K562 (cell line): Measurements from ENCODE around the gene CXCL1. TPM values are rescaled to one million over a fixed set of nuclear protein-coding genes. Genes with fewer than 3 reads are reported as not detected.

Experiments
- BRF1 ChIP-seq: IDR thresholded peaks from 3 replicates; pipeline ENCODE4 v1.6.1; 2011; ENCODE audit warnings: borderline replicate concordance, mild to moderate bottlenecking; ENCODE audit not compliant: insufficient read length; ENCODE audit errors: extremely low read depth
- FIP1L1 ChIP-seq: fragments of 200-400 bp; formaldehyde crosslinking; IDR thresholded peaks from 2 replicates; pipeline ENCODE4 v1.6.1; 2018; ENCODE audit warnings: mild to moderate bottlenecking, low read depth, low read length; ENCODE audit not compliant: poor library complexity, severe bottlenecking
- HEY1 ChIP-seq: fragments of 250-450 bp; sonication (Bioruptor Pico); IDR thresholded peaks from 2 replicates; pipeline ENCODE4 v1.5.0; 2020; ENCODE audit warnings: mild to moderate bottlenecking, moderate library complexity, borderline replicate concordance
- NRF1 ChIP-seq, 2 experiments: fragments of 450-650 bp; IDR thresholded peaks in 1 of 2; conservative IDR thresholded peaks in 1 of 2; 2 replicates each; pipeline ENCODE4 v1.6.1; 2014; ENCODE audit warnings: mild to moderate bottlenecking in 2 of 2
- STAG1 ChIP-seq: sonication (generic); formaldehyde crosslinking; IDR thresholded peaks from 2 replicates; pipeline ENCODE4 v1.5.0; 2020; ENCODE audit warnings: missing genetic modification reagents, borderline replicate concordance
- ZC3H4 ChIP-seq: sonication (generic); formaldehyde crosslinking; IDR thresholded peaks from 2 replicates; pipeline ENCODE4 v1.9.0; 2021; ENCODE audit warnings: missing genetic modification reagents, borderline replicate concordance
- ZNF146 ChIP-seq: IDR thresholded peaks from one replicate; pipeline ENCODE4 v1.6.1; 2018; ENCODE audit warnings: missing compliant biosample characterization; ENCODE audit not compliant: unreplicated experiment
- polyA plus RNA-seq, 8 experiments: library from polyadenylated mRNA; depleted of rRNA in 4 of 8; stranded (reverse) in 5 of 8; unstranded in 3 of 8; fragments of >200 nt; fragmentation: Nextera tagmentation in 2 of 8; fragmentation: Illumina TruSeq in 1 of 8; extraction: Ambion mirVana in 2 of 8; extraction: Trizol in 1 of 8; gene quantifications; 2 replicates each; pipeline versions ENCODE4 v1.2.1 to v1.2.3, GENCODE V29; 2011 to 2014; ENCODE audit warnings: inconsistent platforms in 1 of 8, missing spikeins in 1 of 8
- total RNA-seq, 7 experiments: library from RNA; depleted of rRNA in 6 of 7; stranded (reverse); fragments of >200 nt in 6 of 7; fragmentation: Illumina TruSeq in 2 of 7; extraction: Trizol in 2 of 7; gene quantifications; 2 replicates each; pipeline versions ENCODE4 v1.2.1 to v1.2.3, GENCODE V29; 2011 to 2021; ENCODE audit warnings: low replicate concordance in 1 of 7
- TF ChIP-seq, protein P1 (sequence below), 2 experiments: fragments of 450-650 bp in 1 of 2; sonication (generic) in 1 of 2; formaldehyde crosslinking in 1 of 2; IDR thresholded peaks; 2 replicates each; pipeline versions ENCODE4 v1.7.1 to v1.9.0; 2016 to 2022; ENCODE audit warnings: inconsistent platforms in 1 of 2, mild to moderate bottlenecking in 1 of 2, missing genetic modification reagents in 1 of 2
- TF ChIP-seq, protein P2 (sequence below): IDR thresholded peaks from 2 replicates; pipeline ENCODE4 v1.6.1; 2011; ENCODE audit not compliant: insufficient read length; ENCODE audit errors: extremely low read depth
- TF ChIP-seq, protein P3 (sequence below): fragments of 250-450 bp; sonication (Bioruptor Pico); IDR thresholded peaks from 2 replicates; pipeline ENCODE4 v1.4.0; 2020; ENCODE audit warnings: mild to moderate bottlenecking, moderate library complexity
- TF ChIP-seq, protein P4 (sequence below): fragments of 200-800 bp; sonication (Bioruptor generic); IDR thresholded peaks from 2 replicates; pipeline ENCODE4 v1.6.1; 2017; ENCODE audit warnings: missing genetic modification characterization, missing compliant biosample characterization

The CXCL1 gene
- total and polyA plus RNA-seq, 9 of the 15 experiments (the other 6 are each of a cell fraction or from before 2014, with no cell fraction given): 0.07 to 2.2 (median 0.32) TPM; not detected in 3

DNA sequence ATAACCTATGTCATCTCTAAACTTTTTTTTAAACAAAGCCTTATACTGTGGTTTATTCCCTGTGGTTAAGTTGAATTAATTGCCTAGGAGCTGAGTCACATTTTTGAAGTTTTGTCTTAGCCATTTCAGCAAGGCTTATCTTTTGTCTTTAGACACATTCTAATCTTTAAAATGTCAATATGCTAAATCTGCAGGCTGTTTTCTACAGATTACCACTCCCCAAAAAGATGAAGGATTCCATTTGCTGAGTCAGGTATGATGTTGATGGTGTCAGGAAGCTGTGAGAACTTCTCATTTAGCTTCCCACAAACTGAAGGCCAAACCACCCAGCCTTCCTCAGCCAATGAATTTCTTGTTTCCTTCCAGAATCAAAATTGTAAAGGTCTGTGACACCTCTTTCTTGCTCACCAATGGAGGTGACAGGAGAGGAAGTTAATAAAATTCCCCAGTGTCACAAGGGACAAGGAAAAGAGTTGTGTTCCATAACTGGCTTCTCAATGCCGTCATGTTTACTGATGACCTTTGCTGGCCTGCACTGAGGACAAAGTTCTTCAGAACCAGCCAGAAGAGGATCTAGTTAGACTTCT lies 36.4 kb upstream of the CXCL1 start (continued):
- TF ChIP-seq, protein P1, sequence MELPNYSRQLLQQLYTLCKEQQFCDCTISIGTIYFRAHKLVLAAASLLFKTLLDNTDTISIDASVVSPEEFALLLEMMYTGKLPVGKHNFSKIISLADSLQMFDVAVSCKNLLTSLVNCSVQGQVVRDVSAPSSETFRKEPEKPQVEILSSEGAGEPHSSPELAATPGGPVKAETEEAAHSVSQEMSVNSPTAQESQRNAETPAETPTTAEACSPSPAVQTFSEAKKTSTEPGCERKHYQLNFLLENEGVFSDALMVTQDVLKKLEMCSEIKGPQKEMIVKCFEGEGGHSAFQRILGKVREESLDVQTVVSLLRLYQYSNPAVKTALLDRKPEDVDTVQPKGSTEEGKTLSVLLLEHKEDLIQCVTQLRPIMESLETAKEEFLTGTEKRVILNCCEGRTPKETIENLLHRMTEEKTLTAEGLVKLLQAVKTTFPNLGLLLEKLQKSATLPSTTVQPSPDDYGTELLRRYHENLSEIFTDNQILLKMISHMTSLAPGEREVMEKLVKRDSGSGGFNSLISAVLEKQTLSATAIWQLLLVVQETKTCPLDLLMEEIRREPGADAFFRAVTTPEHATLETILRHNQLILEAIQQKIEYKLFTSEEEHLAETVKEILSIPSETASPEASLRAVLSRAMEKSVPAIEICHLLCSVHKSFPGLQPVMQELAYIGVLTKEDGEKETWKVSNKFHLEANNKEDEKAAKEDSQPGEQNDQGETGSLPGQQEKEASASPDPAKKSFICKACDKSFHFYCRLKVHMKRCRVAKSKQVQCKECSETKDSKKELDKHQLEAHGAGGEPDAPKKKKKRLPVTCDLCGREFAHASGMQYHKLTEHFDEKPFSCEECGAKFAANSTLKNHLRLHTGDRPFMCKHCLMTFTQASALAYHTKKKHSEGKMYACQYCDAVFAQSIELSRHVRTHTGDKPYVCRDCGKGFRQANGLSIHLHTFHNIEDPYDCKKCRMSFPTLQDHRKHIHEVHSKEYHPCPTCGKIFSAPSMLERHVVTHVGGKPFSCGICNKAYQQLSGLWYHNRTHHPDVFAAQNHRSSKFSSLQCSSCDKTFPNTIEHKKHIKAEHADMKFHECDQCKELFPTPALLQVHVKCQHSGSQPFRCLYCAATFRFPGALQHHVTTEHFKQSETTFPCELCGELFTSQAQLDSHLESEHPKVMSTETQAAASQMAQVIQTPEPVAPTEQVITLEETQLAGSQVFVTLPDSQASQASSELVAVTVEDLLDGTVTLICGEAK (IDR thresholded peaks at IDR 0.05): peak; percentile 46; the same call in 1 of the 2 replicates
- TF ChIP-seq, protein P1 (CRISPR knock-in tag; IDR thresholded peaks at IDR 0.05): no peak
- TF ChIP-seq STAG1 (CRISPR knock-in tag) (no peak), BRF1 (no peak), ZNF146 (CRISPR knock-in tag) (no peak), HEY1 (CRISPR knock-in tag) (no peak), NRF1 (conservative IDR thresholded peaks at IDR 0.05 in 1 of 2, IDR thresholded peaks at IDR 0.05 in 1 of 2) (no peak; a peak in 1 of 4 replicates), ZC3H4 (CRISPR knock-in tag) (no peak), FIP1L1 (no peak)
- TF ChIP-seq, protein P2, sequence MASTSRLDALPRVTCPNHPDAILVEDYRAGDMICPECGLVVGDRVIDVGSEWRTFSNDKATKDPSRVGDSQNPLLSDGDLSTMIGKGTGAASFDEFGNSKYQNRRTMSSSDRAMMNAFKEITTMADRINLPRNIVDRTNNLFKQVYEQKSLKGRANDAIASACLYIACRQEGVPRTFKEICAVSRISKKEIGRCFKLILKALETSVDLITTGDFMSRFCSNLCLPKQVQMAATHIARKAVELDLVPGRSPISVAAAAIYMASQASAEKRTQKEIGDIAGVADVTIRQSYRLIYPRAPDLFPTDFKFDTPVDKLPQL: no peak
- TF ChIP-seq, protein P3, sequence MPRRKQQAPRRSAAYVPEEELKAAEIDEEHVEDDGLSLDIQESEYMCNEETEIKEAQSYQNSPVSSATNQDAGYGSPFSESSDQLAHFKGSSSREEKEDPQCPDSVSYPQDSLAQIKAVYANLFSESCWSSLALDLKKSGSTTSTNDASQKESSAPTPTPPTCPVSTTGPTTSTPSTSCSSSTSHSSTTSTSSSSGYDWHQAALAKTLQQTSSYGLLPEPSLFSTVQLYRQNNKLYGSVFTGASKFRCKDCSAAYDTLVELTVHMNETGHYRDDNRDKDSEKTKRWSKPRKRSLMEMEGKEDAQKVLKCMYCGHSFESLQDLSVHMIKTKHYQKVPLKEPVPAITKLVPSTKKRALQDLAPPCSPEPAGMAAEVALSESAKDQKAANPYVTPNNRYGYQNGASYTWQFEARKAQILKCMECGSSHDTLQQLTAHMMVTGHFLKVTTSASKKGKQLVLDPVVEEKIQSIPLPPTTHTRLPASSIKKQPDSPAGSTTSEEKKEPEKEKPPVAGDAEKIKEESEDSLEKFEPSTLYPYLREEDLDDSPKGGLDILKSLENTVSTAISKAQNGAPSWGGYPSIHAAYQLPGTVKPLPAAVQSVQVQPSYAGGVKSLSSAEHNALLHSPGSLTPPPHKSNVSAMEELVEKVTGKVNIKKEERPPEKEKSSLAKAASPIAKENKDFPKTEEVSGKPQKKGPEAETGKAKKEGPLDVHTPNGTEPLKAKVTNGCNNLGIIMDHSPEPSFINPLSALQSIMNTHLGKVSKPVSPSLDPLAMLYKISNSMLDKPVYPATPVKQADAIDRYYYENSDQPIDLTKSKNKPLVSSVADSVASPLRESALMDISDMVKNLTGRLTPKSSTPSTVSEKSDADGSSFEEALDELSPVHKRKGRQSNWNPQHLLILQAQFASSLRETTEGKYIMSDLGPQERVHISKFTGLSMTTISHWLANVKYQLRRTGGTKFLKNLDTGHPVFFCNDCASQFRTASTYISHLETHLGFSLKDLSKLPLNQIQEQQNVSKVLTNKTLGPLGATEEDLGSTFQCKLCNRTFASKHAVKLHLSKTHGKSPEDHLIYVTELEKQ: no peak
- TF ChIP-seq, protein P4, sequence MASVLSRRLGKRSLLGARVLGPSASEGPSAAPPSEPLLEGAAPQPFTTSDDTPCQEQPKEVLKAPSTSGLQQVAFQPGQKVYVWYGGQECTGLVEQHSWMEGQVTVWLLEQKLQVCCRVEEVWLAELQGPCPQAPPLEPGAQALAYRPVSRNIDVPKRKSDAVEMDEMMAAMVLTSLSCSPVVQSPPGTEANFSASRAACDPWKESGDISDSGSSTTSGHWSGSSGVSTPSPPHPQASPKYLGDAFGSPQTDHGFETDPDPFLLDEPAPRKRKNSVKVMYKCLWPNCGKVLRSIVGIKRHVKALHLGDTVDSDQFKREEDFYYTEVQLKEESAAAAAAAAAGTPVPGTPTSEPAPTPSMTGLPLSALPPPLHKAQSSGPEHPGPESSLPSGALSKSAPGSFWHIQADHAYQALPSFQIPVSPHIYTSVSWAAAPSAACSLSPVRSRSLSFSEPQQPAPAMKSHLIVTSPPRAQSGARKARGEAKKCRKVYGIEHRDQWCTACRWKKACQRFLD (CRISPR knock-in tag): peak; percentile 69; the same call in 1 of the 2 replicates
